ENCODE results near the gene HIPK2. TPM values are rescaled to one million over a fixed set of nuclear protein-coding genes. Genes with fewer than 3 reads are reported as not detected.

The HIPK2 gene
- total and polyA plus RNA-seq, 2 of the 4 experiments (the other 2 are of a cell fraction): 22.0 to 27.1 TPM

GRCh38 chr7:139566736-139567646 lies 210.8 kb downstream of the HIPK2 start:
- H2BK20ac ChIP-seq (ENCODE audit: low read depth, low read length): no peak overlapping the region
- no peak for TF ChIP-seq RFX5 (IDR thresholded peaks at IDR 0.05; ENCODE audit: low read depth, low read length)
- no peak for TF ChIP-seq CHD1 (IDR thresholded peaks at IDR 0.05; ENCODE audit: low read depth, low read length)
- TF ChIP-seq CEBPB (IDR thresholded peaks at IDR 0.05; ENCODE audit: low read depth, low read length): no peak
- TF ChIP-seq POLR2A (IDR thresholded peaks at IDR 0.05; ENCODE audit: low read depth, low read length): no peak
- TF ChIP-seq MAZ (IDR thresholded peaks at IDR 0.05; ENCODE audit: borderline replicate concordance, low read depth, low read length): no peak
- TF ChIP-seq FOS (IDR thresholded peaks at IDR 0.05; ENCODE audit: low read depth, low read length): no peak
- no peak for TF ChIP-seq RAD21 (IDR thresholded peaks at IDR 0.05; ENCODE audit: low read length)
- no peak for TF ChIP-seq ELK1 (IDR thresholded peaks at IDR 0.05; ENCODE audit: borderline replicate concordance, low read depth, low read length)
- TF ChIP-seq MXI1 (IDR thresholded peaks at IDR 0.05; ENCODE audit: borderline replicate concordance, low read depth, low read length): no peak
- H3K4me1 ChIP-seq (ENCODE audit: control insufficient read depth, insufficient read depth, low read length): peaks cover 2% of the 10 kb centered on the region; the same call in 1 of the 2 replicates
- H2BK5ac ChIP-seq (ENCODE audit: low read depth, low read length, poor library complexity, severe bottlenecking): no peak overlapping the region
- peaks cover 11% of the 10 kb centered on the region; the same call in 1 of the 2 replicates for H3K9me1 ChIP-seq (ENCODE audit: insufficient read depth, low read length)
- no peak for ATAC-seq (ENCODE audit: low read depth)
- H3K4ac ChIP-seq (ENCODE audit: low read depth, low read length): no peak overlapping the region
- H3K23ac ChIP-seq (ENCODE audit: low read depth, low read length): no peak overlapping the region
- no peak overlapping the region for H3K4me2 ChIP-seq (ENCODE audit: low read depth, low read length)
- CTCF ChIA-PET: no interaction called here
- H3K9ac ChIP-seq (ENCODE audit: low read depth, low read length): no peak overlapping the region
- H4K8ac ChIP-seq (ENCODE audit: low read depth in 2 of 2, low read length in 2 of 2): no peak overlapping the region
- H4K20me1 ChIP-seq (ENCODE audit: insufficient read depth, low read length): peaks cover 17% of the 10 kb centered on the region; the same call in 1 of the 2 replicates
- BruUV-seq (replicated peaks): no TSS peak
- POLR2A ChIA-PET (ENCODE audit: unreplicated experiment): no interaction called here
- no peak overlapping the region for H2AFZ ChIP-seq (replicated peaks; ENCODE audit: low read length, poor library complexity)
- no peak overlapping the region for H4K5ac ChIP-seq (ENCODE audit: low read depth, low read length)
- intact Hi-C loops (cut with micrococcal nuclease) (no loop called here), in situ Hi-C loops (cut with MboI; ENCODE audit: low sequenced_read_pairs) (no loop called here), dilution Hi-C loops (cut with HindIII; ENCODE audit: low sequenced_read_pairs, unreplicated experiment) (no loop called here)
- no peak overlapping the region for H4K91ac ChIP-seq (ENCODE audit: insufficient read depth, low read depth, low read length)
- H3K9me3 ChIP-seq (ENCODE audit: control insufficient read depth, insufficient read depth, low read length): no peaks in the 10 kb centered on the region
- no peak overlapping the region for H3K4me3 ChIP-seq (ENCODE audit: insufficient read depth, low read depth, low read length)
- H2BK120ac ChIP-seq (ENCODE audit: low read depth, low read length): no peak overlapping the region
- peaks cover 68% of the 10 kb centered on the region for H3K36me3 ChIP-seq (ENCODE audit: control insufficient read depth, insufficient read depth, low read length)
- H3K27ac ChIP-seq (ENCODE audit: insufficient read depth, low read length): no peak overlapping the region
- no peak overlapping the region for H2AK5ac ChIP-seq (ENCODE audit: low read depth, low read length)
- peak overlapping the region; percentile 33 for H2AK9ac ChIP-seq (replicated peaks; ENCODE audit: low read depth, low read length, poor library complexity)
- no peak overlapping the region for H3K56ac ChIP-seq (ENCODE audit: extremely low read depth, insufficient read depth, low read length)
- DNase-seq: no peak
- no peak overlapping the region for H3K18ac ChIP-seq (ENCODE audit: low read depth, low read length)
- H2BK15ac ChIP-seq (ENCODE audit: low read depth, low read length): no peak overlapping the region
- H3K14ac ChIP-seq (replicated peaks; ENCODE audit: low read depth, low read length): no peak overlapping the region
- no peaks in the 10 kb centered on the region for H3K27me3 ChIP-seq (ENCODE audit: control insufficient read depth, insufficient read depth, low read length)
- peaks cover 0 to 26% of the 10 kb centered on the region in 2 experiments; a peak in 3 of 4 replicates for H3K79me1 ChIP-seq (ENCODE audit: low read depth in 1 of 2, low read length in 2 of 2)
- 90% methylated on average over 5 of the region's 15 CpGs; no CpG with 5 or more reads in 1 of the 2 experiments for WGBS, 2 experiments (ENCODE audit: extremely low coverage in 2 of 2, insufficient read length in 1 of 2)

All from IMR-90 (cell line).